ENCODE results near the gene RNF224.

The RNF224 gene

DNA sequence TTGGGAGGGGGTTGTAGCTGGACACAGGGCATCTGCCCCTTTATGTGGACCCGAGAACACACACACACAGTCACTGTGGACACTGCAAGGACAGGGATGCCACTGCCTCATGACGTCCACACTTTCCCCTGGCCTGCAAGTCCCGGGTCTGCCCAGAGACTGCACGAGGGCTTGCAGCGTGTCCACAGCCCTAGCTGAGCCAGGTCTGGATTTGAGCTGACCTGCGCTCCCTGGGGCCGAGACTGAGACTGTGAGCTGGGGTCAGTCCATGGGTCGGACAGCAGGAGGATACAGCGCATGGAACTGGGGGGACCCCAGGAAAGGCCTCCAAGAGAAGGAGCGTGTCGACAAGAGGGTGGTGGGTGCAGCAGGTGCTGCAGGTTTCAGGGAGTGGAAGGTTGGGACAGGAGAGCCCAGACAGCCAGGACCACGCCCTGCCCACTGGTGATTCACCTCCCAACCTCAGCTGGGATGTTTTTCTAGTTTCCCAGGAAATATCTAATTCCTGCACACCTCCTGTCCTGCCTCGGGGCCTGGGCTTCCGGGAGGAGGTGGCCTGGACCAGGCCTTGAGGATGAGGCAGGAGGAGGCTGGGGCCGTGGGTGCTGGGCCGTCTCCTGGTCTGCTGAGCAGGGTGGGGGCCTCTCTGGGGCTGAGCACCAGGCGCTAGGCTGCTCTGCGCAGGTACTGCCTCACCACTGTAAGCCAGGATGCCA, 806 bp upstream of the RNF224 start:
- no peak for DNase-seq (ENCODE audit: low read depth in 4 of 4, low spot score in 1 of 4)

GRCh38 chr9:137227853-137228505, 677 bp downstream of the RNF224 start:
- no peak for DNase-seq (ENCODE audit: low read depth in 4 of 4, low spot score in 1 of 4)

- no peak for DNase-seq (ENCODE audit: low read depth in 4 of 4, low spot score in 1 of 4)
Measured at GRCh38 chr9:137228506-137228967, 1.2 kb downstream of the RNF224 start.

DNA sequence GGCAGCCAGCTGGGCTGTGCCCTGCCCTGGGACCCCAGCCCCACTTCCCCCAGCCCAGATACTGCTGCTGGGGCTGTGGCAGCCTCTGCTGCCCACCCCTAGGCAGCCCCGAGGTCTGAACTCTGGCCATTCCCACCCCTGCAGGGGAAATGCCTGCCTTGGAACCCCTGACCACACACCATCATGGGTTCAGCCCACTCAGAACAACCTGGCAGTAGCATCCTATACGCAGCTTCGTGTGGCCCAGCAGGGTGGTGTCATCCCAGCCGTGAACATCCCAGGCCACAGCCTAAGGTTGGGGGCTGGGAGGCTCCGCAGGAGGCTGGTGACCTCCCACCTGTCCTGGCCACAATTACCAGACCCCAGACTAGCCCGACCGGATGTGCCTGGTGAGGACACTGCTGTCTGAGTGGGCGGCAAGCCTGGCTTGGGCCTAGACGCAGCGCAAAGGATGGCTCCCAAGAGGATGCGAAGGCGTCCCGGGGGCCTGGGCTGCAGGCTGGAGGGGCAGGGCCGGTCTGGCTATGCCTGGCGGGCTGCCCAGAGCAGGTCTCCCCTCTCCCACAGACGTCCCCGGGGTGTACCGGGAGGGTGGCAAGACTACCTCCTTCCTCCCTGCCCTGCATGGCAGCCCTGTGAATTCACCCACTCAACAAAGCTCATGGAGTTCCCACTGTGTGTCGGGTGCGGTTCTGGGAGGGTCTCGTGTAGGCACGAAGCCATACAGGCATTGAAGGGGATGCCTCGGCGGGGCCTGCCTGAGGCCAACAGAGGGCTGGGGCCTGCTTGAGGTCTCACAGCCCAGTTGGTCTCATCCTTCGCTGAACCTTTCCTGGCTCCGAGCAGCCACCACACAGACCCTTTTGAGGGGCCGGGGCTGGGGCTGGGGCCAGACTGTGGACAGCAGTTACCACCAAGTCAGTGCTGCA, 1.9 kb downstream of the RNF224 start:
- no peak for DNase-seq (ENCODE audit: low read depth in 4 of 4, low spot score in 1 of 4)

GRCh38 chr9:137229903-137230704, 2.8 kb downstream of the RNF224 start:
- no peak for DNase-seq (ENCODE audit: low read depth in 4 of 4, low spot score in 1 of 4)

DNA sequence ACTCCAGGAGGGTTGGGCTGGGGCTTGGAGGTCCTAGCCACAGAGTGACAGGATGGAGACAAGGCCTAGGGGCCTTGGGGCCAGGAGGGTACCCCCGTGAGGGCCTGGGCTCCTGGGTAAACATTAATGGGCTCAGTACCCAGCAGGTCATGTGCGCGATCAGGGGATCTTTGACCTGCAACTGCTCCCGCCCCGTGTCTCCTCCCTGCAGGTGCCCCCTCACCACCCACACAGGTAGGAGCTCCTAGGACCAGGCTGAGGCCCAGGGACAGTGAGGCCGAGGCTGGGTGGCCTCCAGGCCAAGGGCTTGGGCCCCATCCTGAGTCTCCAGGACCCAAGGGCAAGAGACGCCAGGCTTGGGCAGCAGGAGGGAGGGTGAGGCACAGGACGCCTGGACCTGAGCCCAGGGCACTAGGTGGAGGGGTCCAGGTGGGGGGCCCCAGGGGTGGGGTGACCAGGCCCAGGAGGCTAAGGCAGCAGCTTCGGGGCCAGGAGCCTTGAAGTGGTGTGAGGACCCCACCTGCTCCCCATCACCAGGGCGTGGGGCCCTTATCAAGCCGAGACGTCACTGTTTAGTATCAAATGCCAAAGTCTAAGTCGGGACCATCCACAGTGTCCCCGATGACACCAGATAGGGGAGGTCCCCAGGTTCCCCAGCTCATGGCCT, 3.5 kb downstream of the RNF224 start, which contains the start of gene SLC34A3:
TSS of gene SLC34A3 (plus strand) at position 197 of the 667 bp plus-strand sequence. CDS start 802 bp downstream, outside the sequence.
- no peak for DNase-seq (ENCODE audit: low read depth in 4 of 4, low spot score in 1 of 4)

DNA sequence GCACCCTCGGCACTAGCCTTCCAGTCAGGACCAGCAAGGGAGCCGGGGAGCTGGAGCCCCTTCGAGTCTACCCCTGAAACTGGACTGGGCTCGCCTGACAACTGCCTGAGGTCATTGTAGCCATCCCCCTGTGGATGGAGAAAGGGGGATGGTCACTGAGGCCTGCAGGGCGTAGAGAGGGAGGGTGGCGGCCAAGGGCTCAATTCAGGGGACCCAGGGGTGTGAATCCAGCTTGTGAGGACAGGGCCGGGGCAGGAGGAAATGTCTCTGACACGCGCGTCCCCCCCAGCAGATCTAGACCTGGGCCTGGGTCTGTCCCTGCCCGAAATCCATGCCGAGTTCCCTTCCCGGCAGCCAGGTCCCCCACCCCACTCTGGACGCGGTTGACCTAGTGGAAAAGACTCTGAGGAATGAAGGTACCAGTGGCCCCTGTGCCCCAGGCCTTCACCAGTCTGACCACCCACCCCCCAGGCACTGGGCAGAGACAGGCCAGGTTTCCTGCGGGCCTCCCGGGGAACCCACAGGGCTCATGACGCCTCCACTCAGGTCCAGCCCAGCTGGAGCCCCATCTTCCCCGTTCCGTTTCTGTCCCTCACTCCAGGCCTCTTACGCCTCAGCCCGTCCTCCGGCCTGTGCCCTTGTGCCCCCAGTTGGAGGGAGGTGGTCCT, 4.2 kb downstream of the RNF224 start:
- no peak for DNase-seq (ENCODE audit: low read depth in 4 of 4, low spot score in 1 of 4)

GRCh38 chr9:137232101-137232500, 4.8 kb downstream of the RNF224 start:
- DNase-seq (ENCODE audit: low read depth in 4 of 4, low spot score in 1 of 4) = no peak

GRCh38 chr9:137232510-137232909, 5.2 kb downstream of the RNF224 start:
- DNase-seq (ENCODE audit: low read depth in 4 of 4, low spot score in 1 of 4) = no peak

DNA sequence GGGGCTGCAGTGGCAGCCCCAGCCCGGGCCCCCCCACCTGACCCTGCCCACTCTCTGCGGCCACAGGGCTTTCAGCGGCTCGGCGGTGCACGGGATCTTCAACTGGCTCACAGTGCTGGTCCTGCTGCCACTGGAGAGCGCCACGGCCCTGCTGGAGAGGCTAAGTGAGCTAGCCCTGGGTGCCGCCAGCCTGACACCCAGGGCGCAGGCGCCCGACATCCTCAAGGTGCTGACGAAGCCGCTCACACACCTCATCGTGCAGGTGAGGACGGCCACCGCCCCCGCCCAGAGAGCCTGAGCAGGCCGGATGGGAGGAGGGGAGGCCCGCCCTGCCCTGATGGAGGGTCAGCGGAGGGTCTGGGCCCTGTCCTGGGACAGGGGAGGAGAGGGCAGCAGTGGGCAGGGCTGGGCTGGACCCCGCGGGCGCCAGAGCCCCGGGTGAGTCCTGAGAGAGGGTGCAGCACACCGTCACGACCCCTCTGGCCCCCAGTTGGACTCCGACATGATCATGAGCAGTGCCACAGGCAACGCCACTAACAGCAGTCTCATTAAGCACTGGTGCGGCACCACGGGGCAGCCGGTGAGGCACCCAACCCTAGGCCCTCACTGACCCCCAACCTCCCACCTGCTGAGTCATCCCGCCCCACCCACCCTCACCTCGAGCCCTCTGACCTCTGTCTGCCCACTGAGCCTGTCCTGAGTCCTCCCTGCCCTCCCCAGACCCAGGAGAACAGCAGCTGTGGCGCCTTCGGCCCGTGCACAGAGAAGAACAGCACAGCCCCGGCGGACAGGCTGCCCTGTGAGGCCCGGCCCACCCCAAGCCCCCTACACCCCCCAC, 6.1 kb downstream of the RNF224 start:
- DNase-seq (ENCODE audit: low read depth in 4 of 4, low spot score in 1 of 4) = no peak

- DNase-seq (ENCODE audit: low read depth in 4 of 4, low spot score in 1 of 4) = no peak
Measured at GRCh38 chr9:137234055-137234697, 6.9 kb downstream of the RNF224 start.

- no peak for DNase-seq (ENCODE audit: low read depth in 4 of 4, low spot score in 1 of 4)
Measured at GRCh38 chr9:137234758-137235423, 7.6 kb downstream of the RNF224 start.

DNA sequence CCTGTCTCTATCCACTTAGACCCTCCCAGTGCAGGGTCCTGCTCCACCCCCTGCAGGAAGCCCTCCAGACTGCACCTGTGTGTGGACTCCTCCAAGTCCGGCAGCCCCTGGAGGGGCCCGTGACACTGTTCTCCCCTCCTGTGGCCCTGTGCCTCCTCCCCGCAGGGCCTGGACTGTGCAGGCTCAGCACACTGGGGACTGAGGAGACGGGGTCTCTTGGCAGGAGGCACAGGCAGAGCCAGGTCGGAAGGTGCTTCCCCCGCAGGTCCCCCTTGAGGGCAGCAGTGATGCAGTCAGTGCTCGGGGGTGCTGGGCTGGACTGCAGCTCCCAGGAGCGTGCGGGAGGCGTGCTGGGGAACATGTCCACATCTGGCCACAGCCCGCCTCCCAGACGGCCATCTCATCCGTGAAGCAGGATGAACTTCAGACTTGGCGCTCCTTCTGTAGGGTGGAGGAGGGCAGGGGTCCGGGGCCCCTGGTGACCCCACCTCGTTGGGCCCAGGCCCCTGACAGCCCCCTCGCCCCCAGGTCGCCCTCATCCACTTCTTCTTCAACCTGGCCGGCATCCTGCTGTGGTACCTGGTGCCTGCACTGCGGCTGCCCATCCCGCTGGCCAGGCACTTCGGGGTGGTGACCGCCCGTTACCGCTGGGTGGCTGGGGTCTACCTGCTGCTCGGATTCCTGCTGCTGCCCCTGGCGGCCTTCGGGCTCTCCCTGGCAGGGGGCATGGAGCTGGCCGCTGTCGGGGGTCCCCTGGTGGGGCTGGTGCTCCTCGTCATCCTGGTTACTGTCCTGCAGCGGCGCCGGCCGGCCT, 8.3 kb downstream of the RNF224 start:
- DNase-seq (ENCODE audit: low read depth in 4 of 4, low spot score in 1 of 4) = no peak

DNA sequence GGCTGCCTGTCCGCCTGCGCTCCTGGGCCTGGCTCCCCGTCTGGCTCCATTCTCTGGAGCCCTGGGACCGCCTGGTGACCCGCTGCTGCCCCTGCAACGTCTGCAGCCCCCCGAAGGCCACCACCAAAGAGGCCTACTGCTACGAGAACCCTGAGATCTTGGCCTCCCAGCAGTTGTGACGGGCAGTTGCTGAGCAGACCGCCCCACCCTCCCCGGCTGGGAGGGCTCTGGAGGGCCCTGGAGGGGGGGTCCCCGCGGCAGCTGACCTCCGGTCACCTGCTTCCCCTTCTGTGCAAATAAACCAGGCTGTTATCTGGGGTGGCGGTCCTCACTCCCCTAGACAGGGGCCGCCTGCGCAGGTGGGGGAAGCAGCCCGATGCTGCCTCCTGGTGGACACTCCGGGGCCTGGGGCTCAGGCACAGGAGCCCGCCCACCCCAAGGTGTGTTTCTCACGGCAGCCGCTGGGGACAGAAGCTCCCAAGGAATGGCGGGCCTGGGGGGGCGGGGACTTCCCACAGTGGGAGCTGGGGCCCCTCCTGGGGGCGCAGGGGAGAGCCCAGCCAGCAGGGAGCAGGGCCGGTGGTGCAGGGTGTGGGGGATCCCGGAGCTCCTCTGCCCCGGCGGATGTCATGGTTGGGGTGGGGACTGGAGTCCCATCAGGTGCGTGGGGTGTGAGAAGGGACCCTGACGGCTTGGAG, 9.1 kb downstream of the RNF224 start:
- DNase-seq (ENCODE audit: low read depth in 4 of 4, low spot score in 1 of 4) = peak; percentile 81 to 91 (median 88)

DNA sequence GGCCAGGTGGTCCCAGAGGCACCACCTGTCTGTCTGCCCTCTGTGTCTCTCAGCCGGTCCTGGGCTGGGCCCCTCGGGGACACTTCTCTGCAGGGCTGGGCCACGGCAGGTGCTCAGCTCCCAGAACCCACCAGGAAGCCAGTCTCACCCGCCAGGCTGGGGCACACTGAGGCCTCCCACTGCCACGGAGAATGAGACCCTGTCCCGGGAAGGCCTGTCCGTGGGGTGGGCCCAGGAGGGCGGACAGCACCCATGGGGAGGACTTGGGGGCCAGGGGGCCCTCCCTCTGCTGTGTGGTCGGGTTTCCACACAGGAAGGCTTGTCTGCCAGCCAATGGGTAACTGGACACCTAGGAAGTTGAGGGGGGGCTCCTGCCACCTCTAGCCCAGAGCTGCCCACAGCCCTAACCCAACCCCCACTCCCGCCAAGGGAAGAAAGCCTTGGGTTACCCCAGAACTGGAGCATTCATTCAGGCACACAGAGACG, 9.7 kb downstream of the RNF224 start:
- no peak for DNase-seq (ENCODE audit: low read depth in 4 of 4, low spot score in 1 of 4)
